Lung (tissue), 12 donors: ENCODE measurements around the gene IL16. TPM values are rescaled to one million over a fixed set of nuclear protein-coding genes. Genes with fewer than 3 reads are reported as not detected.

Source experiments
- ATAC-seq: fragments of 200-7000 bp; cut with Tn5 transposase; one replicate; pipeline ENCODE4 v1.9.1; 2020; ENCODE audit warnings: moderate number of reproducible peaks; ENCODE audit not compliant: insufficient read depth, low FRiP score
- DNase-seq, 3 donors: peaks; one replicate each; pipeline ENCODE4 v3.0.0-alpha.2; 2013 to 2017
- H3K27ac ChIP-seq, 2 donors: one replicate each; pipeline ENCODE4 v1.5.1; 2013; ENCODE audit warnings: mild to moderate bottlenecking in 2 of 2, moderate library complexity in 2 of 2, control low read depth in 1 of 2, inconsistent platforms in 1 of 2, low read depth in 1 of 2, low read length in 1 of 2
- H3K27me3 ChIP-seq, 3 donors: one replicate each; pipeline ENCODE4 v1.5.1; 2013; ENCODE audit warnings: low read length in 2 of 3; ENCODE audit not compliant: control insufficient read depth in 3 of 3, insufficient read depth in 3 of 3
- H3K36me3 ChIP-seq, 4 donors: one replicate each; pipeline ENCODE4 v1.5.1; 2013; ENCODE audit warnings: low read length in 4 of 4, mild to moderate bottlenecking in 1 of 4, moderate library complexity in 1 of 4; ENCODE audit not compliant: control insufficient read depth in 4 of 4, insufficient read depth in 4 of 4
- H3K4me1 ChIP-seq, 5 donors: one replicate each; pipeline ENCODE4 v1.5.1; 2013; ENCODE audit warnings: low read length in 5 of 5, mild to moderate bottlenecking in 2 of 5, moderate library complexity in 1 of 5; ENCODE audit not compliant: control insufficient read depth in 5 of 5, insufficient read depth in 5 of 5
- H3K4me3 ChIP-seq: one replicate; pipeline ENCODE4 v1.5.1; 2013; ENCODE audit warnings: mild to moderate bottlenecking, control low read depth, moderate library complexity
- H3K9ac ChIP-seq, 2 donors: one replicate each; pipeline ENCODE4 v1.5.1; 2013; ENCODE audit warnings: low read length in 2 of 2, control low read depth in 1 of 2; ENCODE audit not compliant: insufficient read depth in 1 of 2
- H3K9me3 ChIP-seq, 4 donors: one replicate each; pipeline ENCODE4 v1.5.1; 2013; ENCODE audit warnings: low read length in 3 of 4, mild to moderate bottlenecking in 1 of 4, moderate library complexity in 1 of 4; ENCODE audit not compliant: control insufficient read depth in 4 of 4, insufficient read depth in 3 of 4
- CTCF ChIP-seq: IDR thresholded peaks from 2 replicates; pipeline ENCODE4 v1.5.1; 2012; ENCODE audit warnings: mild to moderate bottlenecking; ENCODE audit errors: control extremely low read depth, extremely low read depth
- WGBS, 2 donors: extraction: QIAGEN DNeasy Blood & Tissue Kit; methylation state at CpG; one replicate each; pipeline ENCODE4 v1.1.7; 2013; 5-methylcytosine and 5-hydroxymethylcytosine counted together
- polyA plus RNA-seq, 2 donors: library from polyadenylated mRNA; stranded (reverse); fragments of 200-250 nt; gene quantifications; one replicate each; pipeline ENCODE4 v1.2.1, GENCODE V29; 2013
- total RNA-seq, 2 donors: library from RNA; depleted of rRNA in 1 of 2; stranded (reverse); fragments of >200 nt in 1 of 2; gene quantifications; one replicate each; pipeline ENCODE4 v1.2.1, GENCODE V29; 2014 to 2021
- donor health status: control.
- donor health status: control.
- donor health status: Bipolar disorder and iron deficiency.
- donor health status: healthy.
- donor health status: DM: yes; HTN: yes; CAD: no.

The IL16 gene
- total and polyA plus RNA-seq, 4 donors = 18.8 to 45.4 (median 24.4) TPM

- 18 to 36% methylated on average over 6 of the region's 6 CpGs for WGBS, 2 donors
- no peaks in the 10 kb centered on the region for H3K27me3 ChIP-seq
- no peak for TF ChIP-seq CTCF
- ATAC-seq (no peak), DNase-seq (peak in 1 of 3 donors; percentile 7)
- no peak overlapping the region for H3K9ac ChIP-seq
- peaks cover 0 to 15% (median 0%) of the 10 kb centered on the region in 5 donors for H3K4me1 ChIP-seq
- H3K4me3 ChIP-seq = no peak overlapping the region
- H3K27ac ChIP-seq = peak overlapping the region in 1 of 2 donors; percentile 75
- no peaks in the 10 kb centered on the region for H3K9me3 ChIP-seq
- H3K36me3 ChIP-seq = peaks cover 0 to 8% (median 2%) of the 10 kb centered on the region in 4 donors
Measured at GRCh38 chr15:81294516-81294880, 97.8 kb downstream of the IL16 start.

- WGBS, 2 donors = 39 to 50% methylated on average over 5 of the region's 5 CpGs
- ATAC-seq (no peak), DNase-seq (peak in 1 of 3 donors; percentile 7)
- peak overlapping the region in 1 of 2 donors; percentile 82 for H3K27ac ChIP-seq
- no peaks in the 10 kb centered on the region for H3K9me3 ChIP-seq
- H3K9ac ChIP-seq = no peak overlapping the region
- no peaks in the 10 kb centered on the region for H3K27me3 ChIP-seq
- H3K4me1 ChIP-seq = peaks cover 0 to 15% (median 0%) of the 10 kb centered on the region in 5 donors
- no peak for TF ChIP-seq CTCF
- H3K36me3 ChIP-seq = peaks cover 0 to 17% (median 2%) of the 10 kb centered on the region in 4 donors
- H3K4me3 ChIP-seq = no peak overlapping the region
Measured at GRCh38 chr15:81295486-81296121, 98.9 kb downstream of the IL16 start.

GRCh38 chr15:81296186-81296585, 99.5 kb downstream of the IL16 start:
- WGBS, 2 donors = 11 to 41% methylated on average over 2 of the region's 2 CpGs
- no peak overlapping the region for H3K4me3 ChIP-seq
- peaks cover 0 to 15% (median 0%) of the 10 kb centered on the region in 5 donors for H3K4me1 ChIP-seq
- no peaks in the 10 kb centered on the region for H3K27me3 ChIP-seq
- DNase-seq = peak in 1 of 3 donors; percentile 6
- peaks cover 0 to 17% (median 2%) of the 10 kb centered on the region in 4 donors for H3K36me3 ChIP-seq
- H3K27ac ChIP-seq = peak overlapping the region in 1 of 2 donors; percentile 82
- no peaks in the 10 kb centered on the region for H3K9me3 ChIP-seq
- ATAC-seq = no peak
- no peak for TF ChIP-seq CTCF
- H3K9ac ChIP-seq = no peak overlapping the region

- Histone ChIP-seq H3K4me3 (no peak overlapping the region), H3K27ac (peak overlapping the region in 1 of 2 donors; percentile 82), H3K9ac (no peak overlapping the region), H3K4me1 (peaks cover 0 to 15% (median 0%) of the 10 kb centered on the region in 5 donors), H3K9me3 (no peaks in the 10 kb centered on the region), H3K36me3 (peaks cover 0 to 20% (median 4%) of the 10 kb centered on the region in 4 donors), H3K27me3 (no peaks in the 10 kb centered on the region)
- no peak for TF ChIP-seq CTCF
- peak; percentile 18 to 60 (median 39) for DNase-seq
- peak; percentile 60 for ATAC-seq
- WGBS, 2 donors = 15 to 34% methylated on average over 11 of the region's 11 CpGs
Measured at GRCh38 chr15:81296673-81297072, 100.0 kb downstream of the IL16 start.
